Fibroblast of the aortic adventitia (primary cell): Measurements from ENCODE around the gene RALB. TPM values are rescaled to one million over a fixed set of nuclear protein-coding genes. Genes with fewer than 3 reads are reported as not detected.

Source experiments
- DNase-seq: peaks from one replicate; pipeline ENCODE4 v3.0.0-alpha.2; 2010; ENCODE audit warnings: low read depth
- H3K4me3 ChIP-seq: 2 replicates; pipeline ENCODE4 v1.5.1; 2011; ENCODE audit warnings: low read depth, mild to moderate bottlenecking, control low read depth, low read length, moderate library complexity
- total RNA-seq: library from RNA; depleted of rRNA; stranded (reverse); fragments of >200 nt; gene quantifications from 2 replicates; pipeline ENCODE4 v1.2.3, GENCODE V29; 2012; ENCODE audit warnings: low replicate concordance
- TF ChIP-seq, protein P1 (sequence below): IDR thresholded peaks from 2 replicates; pipeline ENCODE4 v1.5.1; 2011; ENCODE audit warnings: mild to moderate bottlenecking, low read length, control low read depth, inconsistent platforms; ENCODE audit not compliant: insufficient read depth

Gene RALB
- total RNA-seq, 1 donor, result 73.7 TPM

DNA sequence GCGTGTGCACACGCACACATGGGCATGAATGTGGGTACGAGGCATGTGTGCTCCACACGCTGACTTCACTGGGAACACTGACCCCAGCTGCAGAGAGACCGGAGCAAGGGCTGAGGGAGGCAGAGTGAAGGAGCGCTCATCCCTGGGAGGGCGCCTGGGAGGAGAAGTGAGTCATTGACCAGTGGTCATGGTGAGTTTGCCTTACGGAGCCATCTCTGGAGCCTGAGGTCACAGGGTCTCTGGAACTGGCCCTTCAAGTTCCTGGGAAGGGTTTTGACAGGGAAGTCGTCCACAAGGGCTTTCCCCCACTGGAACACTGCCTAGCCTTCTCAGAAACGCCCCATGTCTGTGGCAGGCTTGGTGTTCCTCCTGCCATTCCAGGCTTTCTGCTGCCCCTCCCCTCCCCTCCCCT is 15.2 kb upstream of the RALB start:
- peak; percentile 67 for DNase-seq
- TF ChIP-seq, protein P1, sequence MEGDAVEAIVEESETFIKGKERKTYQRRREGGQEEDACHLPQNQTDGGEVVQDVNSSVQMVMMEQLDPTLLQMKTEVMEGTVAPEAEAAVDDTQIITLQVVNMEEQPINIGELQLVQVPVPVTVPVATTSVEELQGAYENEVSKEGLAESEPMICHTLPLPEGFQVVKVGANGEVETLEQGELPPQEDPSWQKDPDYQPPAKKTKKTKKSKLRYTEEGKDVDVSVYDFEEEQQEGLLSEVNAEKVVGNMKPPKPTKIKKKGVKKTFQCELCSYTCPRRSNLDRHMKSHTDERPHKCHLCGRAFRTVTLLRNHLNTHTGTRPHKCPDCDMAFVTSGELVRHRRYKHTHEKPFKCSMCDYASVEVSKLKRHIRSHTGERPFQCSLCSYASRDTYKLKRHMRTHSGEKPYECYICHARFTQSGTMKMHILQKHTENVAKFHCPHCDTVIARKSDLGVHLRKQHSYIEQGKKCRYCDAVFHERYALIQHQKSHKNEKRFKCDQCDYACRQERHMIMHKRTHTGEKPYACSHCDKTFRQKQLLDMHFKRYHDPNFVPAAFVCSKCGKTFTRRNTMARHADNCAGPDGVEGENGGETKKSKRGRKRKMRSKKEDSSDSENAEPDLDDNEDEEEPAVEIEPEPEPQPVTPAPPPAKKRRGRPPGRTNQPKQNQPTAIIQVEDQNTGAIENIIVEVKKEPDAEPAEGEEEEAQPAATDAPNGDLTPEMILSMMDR, result no peak
- no peak overlapping the region for H3K4me3 ChIP-seq

DNA sequence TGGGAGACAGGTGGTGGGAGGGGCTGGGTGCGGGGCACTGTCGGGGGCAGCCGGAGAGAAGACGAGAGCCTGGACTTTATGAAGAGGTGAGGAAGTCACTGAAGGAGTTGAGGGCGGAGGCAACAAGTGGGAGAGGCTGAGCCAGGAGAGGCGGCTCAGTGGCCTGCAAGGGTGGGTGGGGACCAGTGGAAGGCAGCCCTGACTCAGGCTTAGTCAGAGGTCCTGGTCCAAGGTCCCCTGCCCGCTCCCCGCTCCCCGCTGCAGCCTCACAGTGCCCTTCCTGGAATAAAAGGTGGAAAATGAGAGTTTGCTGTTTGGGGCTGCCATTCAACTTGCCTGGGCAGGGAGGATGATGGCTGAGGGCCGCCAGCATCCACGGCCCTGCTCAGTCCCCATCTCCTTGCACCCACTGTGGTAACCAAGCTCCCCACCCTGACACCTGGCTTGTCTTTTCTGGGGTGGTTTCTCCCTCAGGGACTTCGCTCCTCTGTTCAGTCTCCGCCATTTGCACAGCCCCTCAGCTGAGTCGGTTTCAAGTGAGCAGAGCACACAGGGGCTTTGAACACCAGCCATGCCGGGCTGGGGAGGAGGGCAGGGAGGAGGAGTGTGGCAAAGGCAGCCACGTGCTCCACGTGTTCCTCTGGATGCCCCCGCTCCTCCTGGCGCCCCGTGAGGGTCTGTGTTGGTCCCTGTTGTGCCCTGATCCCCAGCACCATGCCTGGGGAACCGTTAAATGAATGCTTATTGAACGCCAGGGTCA is 13.7 kb upstream of the RALB start:
- H3K4me3 ChIP-seq, result no peak overlapping the region
- TF ChIP-seq, protein P1, result no peak

GRCh38 chr2:120239488-120240287 is 13.0 kb upstream of the RALB start:
- peak; percentile 89 for DNase-seq
- H3K4me3 ChIP-seq, result peak overlapping the region; percentile 5
- TF ChIP-seq, protein P1, result no peak

More for the DNA sequence above, 13.7 kb upstream of the RALB start:
- DNase-seq, result peak; percentile 80

DNA sequence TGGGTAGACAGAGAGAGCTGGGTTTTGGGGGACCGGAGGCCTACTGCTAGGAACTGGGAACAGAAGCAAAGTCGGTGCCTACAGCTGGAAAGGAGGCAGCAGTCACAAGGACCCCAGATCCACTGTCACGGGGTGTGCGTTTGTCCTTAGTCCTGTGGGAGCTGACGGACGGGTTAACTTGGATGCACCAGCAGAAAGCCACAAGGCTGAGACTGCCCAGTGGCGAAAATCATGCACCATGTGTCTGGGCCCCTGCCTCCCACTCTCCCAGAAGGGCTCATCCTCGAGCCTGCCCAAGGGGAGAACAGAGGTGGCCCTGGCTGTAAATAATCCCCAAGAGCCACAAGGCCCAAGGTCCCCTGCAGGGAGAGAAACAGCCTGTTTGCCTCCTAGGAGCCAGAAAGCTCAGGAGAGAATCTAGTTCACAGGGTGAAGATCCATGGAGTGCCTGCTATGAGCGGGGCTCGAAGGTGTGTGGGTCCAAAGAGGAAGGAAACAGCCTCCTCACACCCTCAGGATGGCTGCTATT is 11.7 kb upstream of the RALB start:
- DNase-seq, result no peak
- TF ChIP-seq, protein P1, result no peak
- H3K4me3 ChIP-seq, result no peak overlapping the region

DNA sequence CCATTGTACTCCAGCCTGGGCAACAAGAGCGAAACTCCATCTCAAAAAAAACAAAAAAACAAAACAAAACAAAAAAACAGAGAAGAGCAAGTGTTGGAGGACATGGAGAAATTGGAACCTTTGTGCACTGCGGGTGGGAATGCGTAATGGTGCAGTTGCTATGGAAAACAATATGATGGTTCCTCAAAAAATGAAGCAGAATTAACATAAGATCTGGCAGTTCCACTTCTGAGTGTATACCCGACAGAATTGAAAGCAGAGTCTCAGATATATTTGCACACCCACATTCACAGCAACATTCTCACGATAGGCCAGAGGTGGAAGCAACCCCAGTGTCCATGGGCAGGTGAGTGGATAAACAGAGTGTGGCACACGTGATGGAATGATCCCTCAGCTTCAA is 11.0 kb upstream of the RALB start:
- TF ChIP-seq, protein P1, result no peak
- DNase-seq, result no peak
- no peak overlapping the region for H3K4me3 ChIP-seq

DNA sequence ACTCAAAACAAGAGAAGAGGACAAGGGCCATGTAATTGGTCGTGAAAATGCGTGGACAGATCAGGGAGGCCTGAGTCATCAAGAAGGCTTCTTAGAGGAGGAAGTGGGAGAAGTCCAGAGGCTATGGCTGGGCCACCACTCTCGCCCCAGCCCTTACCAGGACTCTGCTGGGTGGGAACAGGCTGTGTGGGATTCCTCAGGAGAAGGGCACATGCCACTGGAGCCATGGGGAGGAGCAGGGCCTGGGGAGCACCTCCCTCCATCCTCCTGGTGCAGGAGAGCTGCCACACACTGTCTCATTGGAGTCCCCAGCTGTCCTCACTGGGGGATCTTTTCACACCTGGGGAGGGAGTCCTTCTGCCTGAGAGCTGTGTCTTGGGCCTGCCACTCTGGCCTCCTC is 9.4 kb upstream of the RALB start:
- DNase-seq, result no peak
- H3K4me3 ChIP-seq, result no peak overlapping the region
- TF ChIP-seq, protein P1, result no peak
